ENCODE measurements around the gene TMIGD2.
A peak's percentile ranks its signal among the peaks of the same experiment; 100 is the strongest.

TMIGD2 gene

DNA sequence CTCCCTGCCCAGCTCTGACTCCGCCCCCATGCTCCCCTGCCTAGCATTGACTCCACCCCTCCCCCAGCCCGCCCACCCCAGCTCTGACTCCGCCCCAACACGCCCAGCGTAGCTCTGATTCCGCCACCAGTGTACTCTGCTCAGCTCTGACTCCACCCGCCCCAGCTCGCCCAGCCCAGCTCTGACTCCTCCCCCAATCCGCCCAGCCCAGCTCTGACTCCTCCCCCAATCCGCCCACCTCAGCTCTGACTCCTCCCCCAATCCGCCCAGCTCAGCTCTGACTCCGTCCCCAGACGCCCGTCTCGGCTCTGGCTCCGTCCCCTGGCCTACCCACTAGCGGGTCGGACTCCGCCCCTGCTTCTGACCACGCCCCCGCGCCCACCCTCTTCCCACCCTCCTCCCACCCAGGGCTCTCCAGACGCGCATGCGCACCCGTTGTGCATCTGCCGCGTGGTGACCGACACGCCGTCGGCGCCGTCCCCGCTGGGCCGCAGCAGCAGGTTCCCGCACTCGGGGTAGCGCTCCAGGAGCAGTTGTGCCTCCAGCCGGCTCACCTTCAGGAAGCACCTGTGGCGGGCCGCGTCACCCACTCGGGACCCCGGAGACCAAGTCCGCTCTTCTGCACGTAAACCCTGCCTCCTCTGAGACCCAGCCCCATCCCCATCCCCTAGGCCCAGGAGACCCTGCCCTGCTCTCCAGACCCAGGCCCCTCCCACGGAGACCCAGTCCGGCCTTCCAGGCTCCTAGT, 26.2 kb upstream of the TMIGD2 start:
- 4% methylated on average over 47 of the region's 49 CpGs for WGBS

DNA sequence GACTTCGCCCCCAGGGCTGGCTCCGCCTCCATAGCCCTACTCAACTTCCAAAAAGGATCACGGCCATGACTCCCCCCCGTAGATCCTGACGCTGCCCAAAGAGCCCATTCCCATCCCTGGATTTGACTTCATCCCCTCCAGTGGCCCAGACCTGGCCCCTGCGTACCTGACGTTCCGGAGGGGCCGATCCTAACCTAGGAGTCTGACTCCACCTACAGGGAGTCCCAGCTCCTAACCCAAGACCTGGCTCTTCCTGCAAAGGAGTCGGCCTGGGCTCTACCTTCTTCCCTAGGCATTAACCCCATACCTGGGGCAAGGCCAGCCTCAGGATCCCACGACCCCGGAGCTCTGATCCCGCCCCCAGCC, 25.7 kb upstream of the TMIGD2 start:
- H3K9me3 ChIP-seq (ENCODE audit: control insufficient read depth, low read length), result no peaks in the 10 kb centered on the region
- peak overlapping the region in 1 of 2 experiments; percentile 66 for H3K14ac ChIP-seq (ENCODE audit: low read length in 2 of 2)
- H2BK12ac ChIP-seq (ENCODE audit: low read length in 2 of 2), result peak overlapping the region in 1 of 2 experiments; percentile 42
- H3K4me2 ChIP-seq (ENCODE audit: low read length, poor library complexity, severe bottlenecking), result peak overlapping the region; percentile 68
- peaks cover 0 to 38% of the 10 kb centered on the region in 2 experiments for H3K36me3 ChIP-seq (ENCODE audit: control insufficient read depth in 1 of 2, insufficient read depth in 2 of 2, low read depth in 1 of 2, low read length in 2 of 2)
- H3K4me1 ChIP-seq (ENCODE audit: control insufficient read depth, insufficient read depth, low read depth, low read length), result peaks cover 20% of the 10 kb centered on the region
- no peak for DNase-seq
- H3K23ac ChIP-seq (ENCODE audit: low read length in 2 of 2), result no peak overlapping the region
- H2AFZ ChIP-seq (ENCODE audit: low read depth, low read length), result no peak overlapping the region
- H3K4me3 ChIP-seq (ENCODE audit: insufficient read depth in 1 of 2, low read depth in 1 of 2, low read length in 2 of 2), result no peak overlapping the region
- H4K91ac ChIP-seq (ENCODE audit: low read length), result no peak overlapping the region
- H2BK5ac ChIP-seq (ENCODE audit: low read depth, low read length, poor library complexity, severe bottlenecking), result no peak overlapping the region
- H2BK15ac ChIP-seq (ENCODE audit: low read depth, poor library complexity, severe bottlenecking), result peak overlapping the region; percentile 19
- WGBS, result 8% methylated on average over 13 of the region's 13 CpGs
- no peak overlapping the region for H3K18ac ChIP-seq (ENCODE audit: low read depth in 1 of 2, low read length in 2 of 2)
- no peak overlapping the region for H3K27ac ChIP-seq (ENCODE audit: low read length, poor library complexity, severe bottlenecking)
- no peaks in the 10 kb centered on the region for H3K79me1 ChIP-seq (replicated peaks; ENCODE audit: low read length, poor library complexity, severe bottlenecking)
- H3K4ac ChIP-seq (ENCODE audit: low read depth in 1 of 2, low read length in 2 of 2), result no peak overlapping the region
- no peak overlapping the region for H2BK120ac ChIP-seq (ENCODE audit: low read depth, low read length)
- H2AK5ac ChIP-seq (ENCODE audit: low read length, severe bottlenecking), result peak overlapping the region; percentile 67
- peak overlapping the region; percentile 47 for H4K8ac ChIP-seq (ENCODE audit: low read length)
- no peak overlapping the region for H3K9ac ChIP-seq (ENCODE audit: low read length)
- peaks cover 8 to 30% of the 10 kb centered on the region in 2 experiments for H3K27me3 ChIP-seq (ENCODE audit: control insufficient read depth in 1 of 2, insufficient read depth in 1 of 2, low read length in 2 of 2)

More for the DNA sequence above, 26.2 kb upstream of the TMIGD2 start:
- peak overlapping the region; percentile 72 for H3K4me2 ChIP-seq (ENCODE audit: low read length, poor library complexity, severe bottlenecking)
- H3K27ac ChIP-seq (ENCODE audit: low read length, poor library complexity, severe bottlenecking), result no peak overlapping the region
- H2BK12ac ChIP-seq (ENCODE audit: low read length in 2 of 2), result peak overlapping the region in 1 of 2 experiments; percentile 3
- peaks cover 20% of the 10 kb centered on the region for H3K4me1 ChIP-seq (ENCODE audit: control insufficient read depth, insufficient read depth, low read depth, low read length)
- H2BK15ac ChIP-seq (ENCODE audit: low read depth, poor library complexity, severe bottlenecking), result peak overlapping the region; percentile 73
- H2BK5ac ChIP-seq (ENCODE audit: low read depth, low read length, poor library complexity, severe bottlenecking), result no peak overlapping the region
- H3K14ac ChIP-seq (ENCODE audit: low read length in 2 of 2), result no peak overlapping the region
- DNase-seq, result peak; percentile 91
- no peaks in the 10 kb centered on the region for H3K9me3 ChIP-seq (ENCODE audit: control insufficient read depth, low read length)
- H3K4me3 ChIP-seq (ENCODE audit: insufficient read depth in 1 of 2, low read depth in 1 of 2, low read length in 2 of 2), result peak overlapping the region; percentile 54 to 66
- H2AK5ac ChIP-seq (ENCODE audit: low read length, severe bottlenecking), result no peak overlapping the region
- peak overlapping the region; percentile 36 for H2AFZ ChIP-seq (ENCODE audit: low read depth, low read length)
- H4K91ac ChIP-seq (ENCODE audit: low read length), result peak overlapping the region; percentile 15
- H3K79me1 ChIP-seq (replicated peaks; ENCODE audit: low read length, poor library complexity, severe bottlenecking), result no peaks in the 10 kb centered on the region
- peak overlapping the region in 1 of 2 experiments; percentile 78 for H3K18ac ChIP-seq (ENCODE audit: low read depth in 1 of 2, low read length in 2 of 2)
- peaks cover 0 to 34% of the 10 kb centered on the region in 2 experiments for H3K36me3 ChIP-seq (ENCODE audit: control insufficient read depth in 1 of 2, insufficient read depth in 2 of 2, low read depth in 1 of 2, low read length in 2 of 2)
- H3K4ac ChIP-seq (ENCODE audit: low read depth in 1 of 2, low read length in 2 of 2), result peak overlapping the region in 1 of 2 experiments; percentile 82
- peak overlapping the region; percentile 66 for H4K8ac ChIP-seq (ENCODE audit: low read length)
- H3K9ac ChIP-seq (ENCODE audit: low read length), result no peak overlapping the region
- peaks cover 8 to 30% of the 10 kb centered on the region in 2 experiments for H3K27me3 ChIP-seq (ENCODE audit: control insufficient read depth in 1 of 2, insufficient read depth in 1 of 2, low read length in 2 of 2)
- peak overlapping the region in 1 of 2 experiments; percentile 9 for H3K23ac ChIP-seq (ENCODE audit: low read length in 2 of 2)
- H2BK120ac ChIP-seq (ENCODE audit: low read depth, low read length), result no peak overlapping the region

DNA sequence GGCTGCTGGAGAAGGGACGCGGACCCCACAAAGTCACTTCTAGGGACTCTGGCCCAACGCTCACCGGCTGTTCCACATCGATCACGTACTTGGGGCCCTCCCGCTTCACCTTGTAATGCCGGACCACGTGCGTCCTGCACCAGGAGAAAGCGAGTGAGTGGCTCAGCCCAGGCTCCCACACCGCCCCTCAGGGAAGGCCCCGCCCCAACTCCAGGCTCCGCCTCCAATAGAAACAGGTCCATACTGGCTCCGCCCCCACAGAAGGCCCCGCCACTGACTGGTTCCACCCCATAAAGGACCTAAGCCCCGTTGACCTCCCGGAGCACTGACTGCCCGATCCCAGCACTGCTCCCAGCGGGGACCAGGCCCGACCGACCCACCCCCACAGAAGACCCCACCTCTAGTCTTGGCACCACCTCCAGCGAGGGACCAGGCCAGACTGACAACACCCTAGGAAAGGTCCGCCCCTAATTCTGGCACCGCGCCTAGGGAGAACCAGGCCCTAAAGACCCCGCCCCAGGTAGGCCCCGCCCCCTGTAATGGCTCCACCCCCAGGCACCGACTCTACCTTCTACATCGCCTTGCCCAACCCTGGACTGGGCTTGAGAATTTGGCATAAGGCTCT, 25.2 kb upstream of the TMIGD2 start:
- Histone ChIP-seq H2BK15ac (ENCODE audit: low read depth, poor library complexity, severe bottlenecking) (no peak overlapping the region), H3K23ac (ENCODE audit: low read length in 2 of 2) (no peak overlapping the region), H3K14ac (ENCODE audit: low read length in 2 of 2) (no peak overlapping the region), H4K8ac (ENCODE audit: low read length) (no peak overlapping the region), H2AK5ac (ENCODE audit: low read length, severe bottlenecking) (no peak overlapping the region), H2AFZ (ENCODE audit: low read depth, low read length) (no peak overlapping the region), H3K27ac (ENCODE audit: low read length, poor library complexity, severe bottlenecking) (no peak overlapping the region), H3K18ac (ENCODE audit: low read depth in 1 of 2, low read length in 2 of 2) (no peak overlapping the region), H3K36me3 (ENCODE audit: control insufficient read depth in 1 of 2, insufficient read depth in 2 of 2, low read depth in 1 of 2, low read length in 2 of 2) (peaks cover 0 to 41% of the 10 kb centered on the region in 2 experiments), H2BK5ac (ENCODE audit: low read depth, low read length, poor library complexity, severe bottlenecking) (no peak overlapping the region), H3K79me1 (replicated peaks; ENCODE audit: low read length, poor library complexity, severe bottlenecking) (no peaks in the 10 kb centered on the region), H3K4me1 (ENCODE audit: control insufficient read depth, insufficient read depth, low read depth, low read length) (peaks cover 20% of the 10 kb centered on the region), H3K4me2 (ENCODE audit: low read length, poor library complexity, severe bottlenecking) (peak overlapping the region; percentile 68), H2BK12ac (ENCODE audit: low read length in 2 of 2) (no peak overlapping the region), H3K4me3 (ENCODE audit: insufficient read depth in 1 of 2, low read depth in 1 of 2, low read length in 2 of 2) (no peak overlapping the region), H3K9ac (ENCODE audit: low read length) (no peak overlapping the region), H3K4ac (ENCODE audit: low read depth in 1 of 2, low read length in 2 of 2) (no peak overlapping the region), H4K91ac (ENCODE audit: low read length) (no peak overlapping the region), H3K9me3 (ENCODE audit: control insufficient read depth, low read length) (peaks cover 3% of the 10 kb centered on the region), H2BK120ac (ENCODE audit: low read depth, low read length) (no peak overlapping the region), H3K27me3 (ENCODE audit: control insufficient read depth in 1 of 2, insufficient read depth in 1 of 2, low read length in 2 of 2) (peaks cover 8 to 30% of the 10 kb centered on the region in 2 experiments)
- 6% methylated on average over 30 of the region's 30 CpGs for WGBS
- peak; percentile 62 for DNase-seq

DNA sequence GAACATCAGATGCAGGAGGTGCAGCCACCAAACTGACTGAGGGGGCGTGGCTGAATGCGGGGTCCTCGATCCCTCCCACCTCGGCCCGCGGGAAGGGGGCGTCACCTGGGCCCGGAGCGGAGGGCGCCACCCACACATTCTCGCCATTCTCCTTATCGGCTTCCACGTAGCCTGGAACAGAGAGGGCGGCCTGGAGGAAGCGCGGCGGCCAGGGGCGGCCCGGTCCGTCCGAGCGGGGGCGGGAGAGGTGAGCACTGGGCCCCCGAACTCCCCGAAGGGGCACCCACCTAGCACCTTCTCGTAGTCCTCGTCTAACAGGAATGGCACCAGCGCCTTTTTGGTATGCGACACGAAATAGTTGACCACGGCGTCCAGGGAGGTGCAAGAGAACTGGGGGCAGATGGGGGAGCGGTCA, 24.7 kb upstream of the TMIGD2 start:
- Histone ChIP-seq H3K9ac (ENCODE audit: low read length) (no peak overlapping the region), H2AK5ac (ENCODE audit: low read length, severe bottlenecking) (no peak overlapping the region), H3K4ac (ENCODE audit: low read depth in 1 of 2, low read length in 2 of 2) (no peak overlapping the region), H3K4me1 (ENCODE audit: control insufficient read depth, insufficient read depth, low read depth, low read length) (peaks cover 20% of the 10 kb centered on the region), H4K8ac (ENCODE audit: low read length) (no peak overlapping the region), H3K9me3 (ENCODE audit: control insufficient read depth, low read length) (peaks cover 7% of the 10 kb centered on the region), H4K91ac (ENCODE audit: low read length) (no peak overlapping the region), H2BK15ac (ENCODE audit: low read depth, poor library complexity, severe bottlenecking) (no peak overlapping the region), H3K27ac (ENCODE audit: low read length, poor library complexity, severe bottlenecking) (no peak overlapping the region), H3K23ac (ENCODE audit: low read length in 2 of 2) (no peak overlapping the region), H3K18ac (ENCODE audit: low read depth in 1 of 2, low read length in 2 of 2) (no peak overlapping the region), H3K27me3 (ENCODE audit: control insufficient read depth in 1 of 2, insufficient read depth in 1 of 2, low read length in 2 of 2) (peaks cover 8 to 30% of the 10 kb centered on the region in 2 experiments), H2AFZ (ENCODE audit: low read depth, low read length) (no peak overlapping the region), H2BK12ac (ENCODE audit: low read length in 2 of 2) (no peak overlapping the region), H3K36me3 (ENCODE audit: control insufficient read depth in 1 of 2, insufficient read depth in 2 of 2, low read depth in 1 of 2, low read length in 2 of 2) (peaks cover 0 to 41% of the 10 kb centered on the region in 2 experiments), H3K4me3 (ENCODE audit: insufficient read depth in 1 of 2, low read depth in 1 of 2, low read length in 2 of 2) (no peak overlapping the region), H2BK120ac (ENCODE audit: low read depth, low read length) (no peak overlapping the region), H3K79me1 (replicated peaks; ENCODE audit: low read length, poor library complexity, severe bottlenecking) (no peaks in the 10 kb centered on the region), H2BK5ac (ENCODE audit: low read depth, low read length, poor library complexity, severe bottlenecking) (no peak overlapping the region), H3K4me2 (ENCODE audit: low read length, poor library complexity, severe bottlenecking) (peak overlapping the region; percentile 18), H3K14ac (ENCODE audit: low read length in 2 of 2) (no peak overlapping the region)
- 6% methylated on average over 31 of the region's 33 CpGs for WGBS
- no peak for DNase-seq

Data from mesenchymal stem cell (in vitro differentiated cells and primary cell).